DND-41 (cell line): ENCODE data around the gene RNF149.

ENCODE experiments used
- ATAC-seq: fragments of 200-7000 bp; cut with Tn5 transposase; 3 replicates; pipeline ENCODE4 v1.9.1; 2021; ENCODE audit warnings: low read depth; ENCODE audit not compliant: insufficient read depth
- DNase-seq: peaks from one replicate; pipeline ENCODE4 v3.0.0-alpha.2; 2020
- H2AFZ ChIP-seq: 2 replicates; pipeline ENCODE4 v1.6.0; 2012; ENCODE audit warnings: low read depth, low read length
- H3K27ac ChIP-seq: 2 replicates; pipeline ENCODE4 v1.5.1; 2012; ENCODE audit warnings: low read length, inconsistent platforms
- H3K27me3 ChIP-seq: fragments of 200-600 bp; sonication (generic); 2 replicates; pipeline ENCODE4 v1.6.0; 2012; ENCODE audit warnings: low read length, mild to moderate bottlenecking, inconsistent platforms; ENCODE audit not compliant: insufficient read depth, poor library complexity
- H3K36me3 ChIP-seq: 2 replicates; pipeline ENCODE4 v1.5.1; 2012; ENCODE audit warnings: low read length, inconsistent platforms; ENCODE audit not compliant: insufficient read depth
- H3K4me1 ChIP-seq: 2 replicates; pipeline ENCODE4 v1.5.1; 2012; ENCODE audit warnings: mild to moderate bottlenecking, low read length; ENCODE audit not compliant: insufficient read depth
- H3K4me2 ChIP-seq: 2 replicates; pipeline ENCODE4 v1.6.0; 2012; ENCODE audit warnings: mild to moderate bottlenecking, moderate library complexity, low read length, inconsistent platforms; ENCODE audit not compliant: insufficient read depth
- H3K4me3 ChIP-seq, 2 experiments: fragments of 200-600 bp in 1 of 2; shearing (Covaris generic) in 1 of 2; 2 replicates each; pipeline ENCODE4 v1.5.1; 2012 to 2016; ENCODE audit warnings: inconsistent platforms in 2 of 2, low read length in 2 of 2, mild to moderate bottlenecking in 2 of 2, low read depth in 1 of 2, moderate library complexity in 1 of 2
- H3K79me2 ChIP-seq: 2 replicates; pipeline ENCODE4 v1.6.0; 2012; ENCODE audit warnings: low read length, inconsistent platforms; ENCODE audit not compliant: insufficient read depth
- H3K9ac ChIP-seq: 2 replicates; pipeline ENCODE4 v1.6.0; 2012; ENCODE audit warnings: low read depth, mild to moderate bottlenecking, inconsistent platforms, low read length, moderate library complexity
- H3K9me3 ChIP-seq: 2 replicates; pipeline ENCODE4 v1.5.1; 2012; ENCODE audit warnings: low read length, moderate library complexity, mild to moderate bottlenecking, inconsistent platforms; ENCODE audit not compliant: insufficient read depth, severe bottlenecking
- H4K20me1 ChIP-seq: 2 replicates; pipeline ENCODE4 v1.6.0; 2012; ENCODE audit warnings: low read length; ENCODE audit not compliant: insufficient read depth
- CTCF ChIP-seq: IDR thresholded peaks from 2 replicates; pipeline ENCODE4 v1.5.1; 2012; ENCODE audit warnings: borderline replicate concordance, low read length, moderate library complexity, mild to moderate bottlenecking; ENCODE audit not compliant: poor library complexity, severe bottlenecking; ENCODE audit errors: extremely low read depth
- EZH2 ChIP-seq: IDR thresholded peaks from 3 replicates; pipeline ENCODE4 v1.6.1; 2012; ENCODE audit warnings: borderline replicate concordance, low read depth, mild to moderate bottlenecking, moderate library complexity, low read length, inconsistent platforms; ENCODE audit not compliant: severe bottlenecking

Gene RNF149

GRCh38 chr2:101331202-101331601 lies 22.7 kb upstream of the RNF149 start:
- no peak for DNase-seq
- Histone ChIP-seq H3K79me2 (no peaks in the 10 kb centered on the region), H2AFZ (no peak overlapping the region), H3K9ac (no peak overlapping the region), H4K20me1 (no peaks in the 10 kb centered on the region), H3K36me3 (no peaks in the 10 kb centered on the region), H3K4me1 (peaks cover 45% of the 10 kb centered on the region), H3K27ac (no peak overlapping the region), H3K4me2 (no peak overlapping the region), H3K27me3 (no peaks in the 10 kb centered on the region), H3K4me3 (no peak overlapping the region), H3K9me3 (no peaks in the 10 kb centered on the region)
- TF ChIP-seq CTCF (no peak), EZH2 (no peak)
- no peak for ATAC-seq

DNA sequence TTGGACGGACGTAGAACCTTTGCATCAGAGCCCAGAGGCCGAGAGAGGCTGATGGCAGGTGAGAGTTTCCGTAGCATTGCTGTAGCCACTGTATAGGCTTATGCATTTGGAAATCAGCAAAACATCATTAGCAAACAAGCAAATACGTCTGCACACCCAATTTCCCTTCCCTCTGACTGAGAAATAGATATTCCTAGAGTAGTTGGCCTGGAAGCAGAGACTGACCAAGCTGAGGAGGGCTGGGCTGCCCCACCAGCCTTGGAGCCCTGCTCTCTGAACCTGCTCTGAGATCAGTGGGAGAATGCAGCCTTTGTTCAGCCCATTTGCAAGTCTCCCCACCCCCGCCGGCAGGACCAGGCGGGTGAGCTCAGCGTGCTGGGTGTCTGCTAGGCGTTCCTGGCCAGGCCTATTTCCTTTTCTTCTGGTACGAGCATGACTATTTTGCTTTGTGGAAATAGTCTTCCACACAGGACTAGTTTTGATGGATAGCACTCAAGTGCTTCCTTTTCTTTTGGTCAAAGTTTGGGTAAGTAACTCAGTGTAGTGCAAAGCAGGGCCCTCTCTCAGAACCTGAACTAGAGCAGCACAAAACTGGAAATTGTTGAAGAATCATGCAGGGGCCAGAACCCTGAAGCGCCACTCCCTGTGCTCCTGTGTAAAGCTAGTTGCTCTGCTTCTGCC lies 21.9 kb upstream of the RNF149 start:
- TF ChIP-seq CTCF (no peak), EZH2 (no peak)
- Histone ChIP-seq H3K9ac (no peak overlapping the region), H3K36me3 (no peaks in the 10 kb centered on the region), H4K20me1 (no peaks in the 10 kb centered on the region), H3K27me3 (no peaks in the 10 kb centered on the region), H2AFZ (no peak overlapping the region), H3K4me1 (peaks cover 45% of the 10 kb centered on the region), H3K4me3 (no peak overlapping the region), H3K79me2 (no peaks in the 10 kb centered on the region), H3K4me2 (no peak overlapping the region), H3K9me3 (no peaks in the 10 kb centered on the region), H3K27ac (peak overlapping the region; percentile 93; the same call in 1 of the 2 replicates)
- no peak for ATAC-seq
- DNase-seq = peak; percentile 59

GRCh38 chr2:101329026-101329425 lies 20.5 kb upstream of the RNF149 start:
- Histone ChIP-seq H4K20me1 (no peaks in the 10 kb centered on the region), H3K9me3 (no peaks in the 10 kb centered on the region), H3K27ac (peak overlapping the region; percentile 93), H3K36me3 (no peaks in the 10 kb centered on the region), H2AFZ (peak overlapping the region; percentile 78; the same call in 1 of the 2 replicates), H3K9ac (peak overlapping the region; percentile 28), H3K27me3 (no peaks in the 10 kb centered on the region), H3K4me1 (peaks cover 45% of the 10 kb centered on the region), H3K4me3 (peak overlapping the region in 1 of 2 experiments; percentile 45; a peak in 1 of 4 replicates), H3K4me2 (peak overlapping the region; percentile 62), H3K79me2 (no peaks in the 10 kb centered on the region)
- DNase-seq = peak; percentile 75
- ATAC-seq = peak; percentile 72
- TF ChIP-seq EZH2 (no peak), CTCF (no peak)
